Uterus (tissue), 2 donors: ENCODE data around the gene INSYN2B.

Experiments used
- CTCF ChIP-seq, 4 experiments: fragments of 200-600 bp in 2 of 4; fragments of 450-650 bp in 2 of 4; sonication (generic) in 2 of 4; IDR thresholded peaks; one replicate each; pipeline ENCODE4 v1.5.1; 2016 to 2019; ENCODE audit warnings: antibody characterized with exemption in 4 of 4, mild to moderate bottlenecking in 2 of 4, moderate library complexity in 1 of 4
- POLR2A ChIP-seq, 2 donors: fragments of 450-650 bp; IDR thresholded peaks; one replicate each; pipeline ENCODE4 v1.6.1; 2016; ENCODE audit warnings: antibody characterized with exemption in 2 of 2, mild to moderate bottlenecking in 1 of 2, moderate library complexity in 1 of 2

GRCh38 chr5:170010595-170010994 lies 30.3 kb upstream of the INSYN2B start:
- TF ChIP-seq CTCF (IDR thresholded peaks at IDR 0.05) (no peak), POLR2A (IDR thresholded peaks at IDR 0.05) (no peak)
